OCI-LY7 (cell line): ENCODE data around the gene IFT27. TPM values are rescaled to one million over a fixed set of nuclear protein-coding genes. Genes with fewer than 3 reads are reported as not detected.

Source experiments
- BruUV-seq: library from RNA; stranded (reverse); fragments of 400-500 nt; replicated peaks from 2 replicates; lab custom pipeline; 2021; lab: Mats Ljungman, UMichigan
- CTCF ChIA-PET: fragments of 300-600 bp; sonication (Branson Sonifier 250); formaldehyde crosslinking; loops from one replicate; lab custom pipeline; 2022; ENCODE audit warnings: antibody characterized with exemption; ENCODE audit not compliant: unreplicated experiment; lab: Charles Lee
- POLR2A ChIA-PET: fragments of 300-600 bp; sonication (Branson Sonifier 250); formaldehyde crosslinking; loops from one replicate; lab custom pipeline; 2022; ENCODE audit warnings: antibody characterized with exemption; lab: Charles Lee
- DNase-seq: peaks from one replicate; pipeline ENCODE4 v3.0.0-alpha.2; 2015; ENCODE audit warnings: low spot score
- H2AFZ ChIP-seq: fragments of 200-600 bp; sonication (generic), shearing (Covaris generic); 2 replicates; pipeline ENCODE4 v1.6.1; 2014; ENCODE audit warnings: mild to moderate bottlenecking, antibody characterized with exemption, low read length, moderate library complexity
- H3K27ac ChIP-seq: fragments of 200-600 bp; sonication (generic); 2 replicates; pipeline ENCODE4 v1.5.1; 2014; ENCODE audit warnings: mixed run types, low read depth, mild to moderate bottlenecking, moderate library complexity, low read length, inconsistent platforms; ENCODE audit not compliant: poor library complexity, severe bottlenecking
- H3K36me3 ChIP-seq: fragments of 200-600 bp; sonication (generic); 2 replicates; pipeline ENCODE4 v1.6.1; 2014; ENCODE audit warnings: mild to moderate bottlenecking, antibody characterized with exemption, low read length, moderate library complexity, mixed read lengths; ENCODE audit not compliant: insufficient read depth
- H3K4me1 ChIP-seq: fragments of 200-600 bp; sonication (generic); 2 replicates; pipeline ENCODE4 v1.5.1; 2014; ENCODE audit warnings: mild to moderate bottlenecking, low read length; ENCODE audit not compliant: insufficient read depth, poor library complexity, severe bottlenecking
- H3K4me2 ChIP-seq: fragments of 200-600 bp; sonication (generic); 2 replicates; pipeline ENCODE4 v1.6.1; 2014; ENCODE audit warnings: mild to moderate bottlenecking, low read length
- H3K4me3 ChIP-seq: fragments of 200-600 bp; sonication (generic); 2 replicates; pipeline ENCODE4 v1.5.1; 2014; ENCODE audit warnings: mild to moderate bottlenecking, low read depth, low read length; ENCODE audit not compliant: poor library complexity, severe bottlenecking
- H3K79me2 ChIP-seq: fragments of 200-600 bp; sonication (generic); 2 replicates; pipeline ENCODE4 v1.6.1; 2016; ENCODE audit warnings: low read depth, mild to moderate bottlenecking, low read length, moderate library complexity, mixed read lengths; ENCODE audit not compliant: insufficient read depth
- H3K9me2 ChIP-seq: fragments of 200-600 bp; sonication (generic); 2 replicates; pipeline ENCODE4 v1.6.1; 2016; ENCODE audit warnings: mild to moderate bottlenecking, low read length, mixed read lengths; ENCODE audit not compliant: insufficient read depth
- H3K9me3 ChIP-seq: fragments of 200-600 bp; sonication (generic); 2 replicates; pipeline ENCODE4 v1.6.1; 2014; ENCODE audit warnings: mild to moderate bottlenecking, mixed run types, low read length, mixed read lengths
- H4K20me1 ChIP-seq: fragments of 200-600 bp; sonication (generic); 2 replicates; pipeline ENCODE4 v1.6.1; 2014; ENCODE audit warnings: mild to moderate bottlenecking, antibody characterized with exemption, low read length, moderate library complexity, mixed read lengths; ENCODE audit not compliant: insufficient read depth
- CTCF ChIP-seq: fragments of 200-600 bp; sonication (generic); conservative IDR thresholded peaks from 2 replicates; pipeline ENCODE4 v1.5.1; 2014; ENCODE audit warnings: mild to moderate bottlenecking, antibody characterized with exemption, low read length, moderate library complexity, mixed read lengths
- EZH2phosphoT487 ChIP-seq: fragments of 200-600 bp; sonication (generic); IDR thresholded peaks from 2 replicates; pipeline ENCODE4 v1.6.1; 2018; ENCODE audit warnings: low read depth, borderline replicate concordance, mild to moderate bottlenecking, mixed run types, antibody characterized with exemption, low read length, moderate library complexity, mixed read lengths
- intact Hi-C: fragments of 100-400 bp; cut with micrococcal nuclease; formaldehyde crosslinking; loops from one replicate; pipeline ENCODE4 v1.10.0; 2022; ENCODE audit not compliant: unreplicated experiment
- total RNA-seq, 2 experiments: library from RNA; depleted of rRNA in 1 of 2; stranded (reverse); fragments of >200 nt in 1 of 2; shearing (Covaris generic) in 1 of 2; gene quantifications; 2 replicates each; pipeline ENCODE4 v1.2.3, GENCODE V29; 2014 to 2022

Gene IFT27
- total RNA-seq, 2 experiments from 2014 or later: 18.3 to 50.0 TPM

GRCh38 chr22:36763576-36763975 lies 12.3 kb downstream of the IFT27 start:
- CTCF ChIA-PET: interaction anchor here (0.7 kb wide), 1 partner anchor 11 kb away, joined by 3 read pairs; no protein-coding TSS in a partner anchor
- Histone ChIP-seq H3K27ac (no peak overlapping the region), H3K4me3 (no peak overlapping the region), H4K20me1 (no peaks in the 10 kb centered on the region), H2AFZ (no peak overlapping the region), H3K4me1 (no peaks in the 10 kb centered on the region), H3K4me2 (no peak overlapping the region), H3K36me3 (no peaks in the 10 kb centered on the region), H3K79me2 (no peaks in the 10 kb centered on the region), H3K9me2 (no peaks in the 10 kb centered on the region), H3K9me3 (no peaks in the 10 kb centered on the region)
- intact Hi-C loops: no loop called here
- TF ChIP-seq CTCF (no peak), EZH2phosphoT487 (no peak)
- no TSS peak for BruUV-seq
- DNase-seq: no peak
- POLR2A ChIA-PET: no interaction called here

GRCh38 chr22:36762687-36763260 lies 13.1 kb downstream of the IFT27 start:
- ChIA-PET POLR2A (no interaction called here), CTCF (interaction anchor here (0.7 kb wide), 1 partner anchor 12 kb away, joined by 3 read pairs; no protein-coding TSS in a partner anchor)
- no peaks in the 10 kb centered on the region for H3K9me3 ChIP-seq
- no peak overlapping the region for H2AFZ ChIP-seq
- H3K4me1 ChIP-seq: no peaks in the 10 kb centered on the region
- no peak overlapping the region for H3K4me2 ChIP-seq
- H3K36me3 ChIP-seq: no peaks in the 10 kb centered on the region
- no peak overlapping the region for H3K27ac ChIP-seq
- intact Hi-C loops: no loop called here
- BruUV-seq: no TSS peak
- no peaks in the 10 kb centered on the region for H4K20me1 ChIP-seq
- TF ChIP-seq EZH2phosphoT487 (no peak), CTCF (no peak)
- no peaks in the 10 kb centered on the region for H3K79me2 ChIP-seq
- no peak for DNase-seq
- H3K9me2 ChIP-seq: no peaks in the 10 kb centered on the region
- no peak overlapping the region for H3K4me3 ChIP-seq

GRCh38 chr22:36761553-36762240 lies 14.2 kb downstream of the IFT27 start:
- intact Hi-C loops: no loop called here
- CTCF ChIA-PET: no interaction called here
- no peak overlapping the region for H2AFZ ChIP-seq
- no peaks in the 10 kb centered on the region; the same call in 1 of the 2 replicates for H4K20me1 ChIP-seq
- no TSS peak for BruUV-seq
- H3K36me3 ChIP-seq: no peaks in the 10 kb centered on the region
- POLR2A ChIA-PET: no interaction called here
- H3K4me2 ChIP-seq: no peak overlapping the region
- no peak overlapping the region for H3K4me3 ChIP-seq
- H3K4me1 ChIP-seq: no peaks in the 10 kb centered on the region
- no peak for DNase-seq
- no peaks in the 10 kb centered on the region for H3K79me2 ChIP-seq
- no peaks in the 10 kb centered on the region for H3K9me3 ChIP-seq
- H3K9me2 ChIP-seq: no peaks in the 10 kb centered on the region
- no peak overlapping the region for H3K27ac ChIP-seq
- no peak for TF ChIP-seq CTCF
- TF ChIP-seq EZH2phosphoT487: no peak
